Gastrocnemius medialis (tissue), 4 donors: ENCODE data around the gene OTOG. TPM values are rescaled to one million over a fixed set of nuclear protein-coding genes. Genes with fewer than 3 reads are reported as not detected.

Experiments
- ATAC-seq, 2 donors: fragments of 150-250 bp; one replicate each; pipeline ENCODE4 v1.9.1; 2016
- DNase-seq, 2 donors: peaks; one replicate each; pipeline ENCODE4 v3.0.0-alpha.2; 2019
- H3K27ac ChIP-seq, 4 donors: fragments of 200-600 bp; sonication (generic); 1 replicate in 1 of 4; 2 replicates in 3 of 4; pipeline ENCODE4 v1.5.1; 2016 to 2018; ENCODE audit warnings: mild to moderate bottlenecking in 2 of 4, moderate library complexity in 1 of 4
- H3K27me3 ChIP-seq, 3 donors: fragments of 200-600 bp; sonication (generic) in 2 of 3; 1 replicate in 1 of 3; 2 replicates in 2 of 3; pipeline versions ENCODE4 v1.5.1 to v1.6.0; 2016 to 2019; ENCODE audit warnings: mild to moderate bottlenecking in 1 of 3, moderate library complexity in 1 of 3
- H3K36me3 ChIP-seq, 2 donors: fragments of 200-600 bp; sonication (generic) in 1 of 2; one replicate each; pipeline ENCODE4 v1.5.1; 2017 to 2018
- H3K4me1 ChIP-seq, 2 donors: fragments of 200-600 bp; sonication (generic) in 1 of 2; one replicate each; pipeline ENCODE4 v1.5.1; 2016 to 2017; ENCODE audit warnings: mild to moderate bottlenecking in 2 of 2
- H3K4me3 ChIP-seq, 4 donors: fragments of 200-600 bp; sonication (generic) in 3 of 4; 1 replicate in 1 of 4; 2 replicates in 3 of 4; pipeline ENCODE4 v1.5.1; 2016 to 2019; ENCODE audit warnings: mild to moderate bottlenecking in 2 of 4
- H3K9me3 ChIP-seq, 3 donors: fragments of 200-600 bp; sonication (generic) in 2 of 3; 1 replicate in 1 of 3; 2 replicates in 2 of 3; pipeline ENCODE4 v1.5.1; 2016 to 2019
- CTCF ChIP-seq, 5 experiments: fragments of 450-650 bp in 3 of 5; fragments of 200-600 bp in 2 of 5; sonication (generic) in 2 of 5; IDR thresholded peaks in 4 of 5; conservative IDR thresholded peaks in 1 of 5; 1 replicate in 4 of 5; 2 replicates in 1 of 5; pipeline ENCODE4 v1.5.1; 2016 to 2019; ENCODE audit warnings: antibody characterized with exemption in 5 of 5, mild to moderate bottlenecking in 3 of 5, moderate library complexity in 3 of 5
- POLR2A ChIP-seq, 2 donors: fragments of 450-650 bp; IDR thresholded peaks; one replicate each; pipeline ENCODE4 v1.6.1; 2017; ENCODE audit warnings: antibody characterized with exemption in 2 of 2, mild to moderate bottlenecking in 2 of 2, moderate library complexity in 2 of 2
- in situ Hi-C, 4 donors: fragments of 200-750 bp; cut with MboI; loops; one replicate each; pipeline versions ENCODE4 v1.15.0 to v1.8.0; 2017; ENCODE audit warnings: low sequenced_read_pairs in 4 of 4
- intact Hi-C: fragments of 100-400 bp; cut with DNase I; formaldehyde crosslinking; loops from one replicate; pipeline ENCODE4 v1.15.1; 2023; ENCODE audit warnings: low total_unique reads
- total RNA-seq, 4 donors: library from RNA; depleted of rRNA; stranded (reverse); fragments of >200 nt; gene quantifications; one replicate each; pipeline versions ENCODE4 v1.1.0 to v1.2.3, GENCODE V29; 2016

Gene OTOG
- total RNA-seq, 4 donors from 2014 or later, result not detected

GRCh38 chr11:17571431-17572358, 24.6 kb downstream of the OTOG start:
- ATAC-seq, result no peak
- intact Hi-C loops, result no loop called here
- Histone ChIP-seq H3K4me3 (no peak overlapping the region), H3K27ac (no peak overlapping the region), H3K4me1 (no peaks in the 10 kb centered on the region), H3K9me3 (no peaks in the 10 kb centered on the region), H3K36me3 (no peaks in the 10 kb centered on the region), H3K27me3 (no peaks in the 10 kb centered on the region)
- in situ Hi-C loops, result no loop called here
- TF ChIP-seq CTCF (IDR thresholded peaks at IDR 0.05 in 4 of 5, conservative IDR thresholded peaks at IDR 0.05 in 1 of 5) (no peak), POLR2A (IDR thresholded peaks at IDR 0.05) (no peak)
- DNase-seq, result no peak

GRCh38 chr11:17572359-17572690, 25.3 kb downstream of the OTOG start:
- H3K4me3 ChIP-seq, result no peak overlapping the region
- no peak overlapping the region for H3K27ac ChIP-seq
- in situ Hi-C loops, result no loop called here
- TF ChIP-seq CTCF (IDR thresholded peaks at IDR 0.05 in 4 of 5, conservative IDR thresholded peaks at IDR 0.05 in 1 of 5) (no peak), POLR2A (IDR thresholded peaks at IDR 0.05) (no peak)
- intact Hi-C loops, result no loop called here
- H3K9me3 ChIP-seq, result no peaks in the 10 kb centered on the region
- DNase-seq (no peak), ATAC-seq (no peak)
- H3K36me3 ChIP-seq, result no peaks in the 10 kb centered on the region
- no peaks in the 10 kb centered on the region for H3K4me1 ChIP-seq
- H3K27me3 ChIP-seq, result no peaks in the 10 kb centered on the region

GRCh38 chr11:17572791-17573460, 25.9 kb downstream of the OTOG start:
- H3K4me3 ChIP-seq, result no peak overlapping the region
- no peak for ATAC-seq
- in situ Hi-C loops (no loop called here), intact Hi-C loops (no loop called here)
- DNase-seq, result no peak
- TF ChIP-seq CTCF (IDR thresholded peaks at IDR 0.05 in 4 of 5, conservative IDR thresholded peaks at IDR 0.05 in 1 of 5), result no peak
- TF ChIP-seq POLR2A (IDR thresholded peaks at IDR 0.05), result no peak
- no peaks in the 10 kb centered on the region for H3K4me1 ChIP-seq
- no peaks in the 10 kb centered on the region for H3K36me3 ChIP-seq
- no peaks in the 10 kb centered on the region for H3K27me3 ChIP-seq
- no peaks in the 10 kb centered on the region for H3K9me3 ChIP-seq
- no peak overlapping the region for H3K27ac ChIP-seq

GRCh38 chr11:17573526-17573925, 26.5 kb downstream of the OTOG start:
- DNase-seq (no peak), ATAC-seq (no peak)

More at GRCh38 chr11:17573526-17573925, 26.5 kb downstream of the OTOG start:
- in situ Hi-C loops, result no loop called here
- H3K27me3 ChIP-seq, result no peaks in the 10 kb centered on the region
- no peaks in the 10 kb centered on the region for H3K9me3 ChIP-seq
- H3K4me3 ChIP-seq, result no peak overlapping the region
- TF ChIP-seq CTCF (IDR thresholded peaks at IDR 0.05 in 4 of 5, conservative IDR thresholded peaks at IDR 0.05 in 1 of 5) (no peak), POLR2A (IDR thresholded peaks at IDR 0.05) (no peak)
- H3K36me3 ChIP-seq, result no peaks in the 10 kb centered on the region
- intact Hi-C loops, result no loop called here
- H3K27ac ChIP-seq, result no peak overlapping the region
- H3K4me1 ChIP-seq, result no peaks in the 10 kb centered on the region
